Measurements from ENCODE around the gene TXNRD1. TPM values are rescaled to one million over a fixed set of nuclear protein-coding genes. Genes with fewer than 3 reads are reported as not detected.

TXNRD1 gene
- total RNA-seq, 2 experiments from 2014 or later, result 87.9 to 89.0 TPM

GRCh38 chr12:104243971-104244370 lies 28.4 kb downstream of the TXNRD1 start:
- TF ChIP-seq CTCF (IDR thresholded peaks at IDR 0.05), result no peak
- ATAC-seq, result no peak
- Mint-ChIP-seq H3K27ac (no peak overlapping the region), H3K36me3 (ENCODE audit: low read depth) (no peaks in the 10 kb centered on the region), H3K9me3 (no peaks in the 10 kb centered on the region), H3K4me1 (ENCODE audit: low read depth) (no peaks in the 10 kb centered on the region), H3K27me3 (peaks cover 7% of the 10 kb centered on the region), H3K4me3 (no peak overlapping the region)
- no peak for DNase-seq
- POLR2A ChIA-PET, result no interaction called here
- intact Hi-C loops (cut with micrococcal nuclease), result no loop called here
- CTCF ChIA-PET, result interaction anchor here (1.0 to 1.4 kb wide), 3 partner anchors 8 to 115 kb away, joined by 3 read pairs; no protein-coding TSS in a partner anchor

GRCh38 chr12:104247698-104248097 lies 32.1 kb downstream of the TXNRD1 start:
- TF ChIP-seq CTCF (IDR thresholded peaks at IDR 0.05), result no peak
- H3K4me1 Mint-ChIP-seq (ENCODE audit: low read depth), result no peaks in the 10 kb centered on the region
- ATAC-seq (no peak), DNase-seq (no peak)
- intact Hi-C loops (cut with micrococcal nuclease), result no loop called here
- no peak overlapping the region for H3K4me3 Mint-ChIP-seq
- ChIA-PET CTCF (interaction anchor here (1.1 kb wide), 1 partner anchor 32 kb away, joined by 4 read pairs; the partner anchor contains the start of gene TXNRD1), POLR2A (no interaction called here)
- no peak overlapping the region for H3K27ac Mint-ChIP-seq
- H3K27me3 Mint-ChIP-seq, result peaks cover 5% of the 10 kb centered on the region
- H3K9me3 Mint-ChIP-seq, result no peaks in the 10 kb centered on the region
- no peaks in the 10 kb centered on the region for H3K36me3 Mint-ChIP-seq (ENCODE audit: low read depth)

GRCh38 chr12:104248444-104248843 lies 32.9 kb downstream of the TXNRD1 start:
- no peak for ATAC-seq
- POLR2A ChIA-PET, result no interaction called here
- intact Hi-C loops (cut with micrococcal nuclease), result no loop called here

GRCh38 chr12:104249017-104249416 lies 33.4 kb downstream of the TXNRD1 start:
- H3K9me3 Mint-ChIP-seq, result no peaks in the 10 kb centered on the region
- H3K27me3 Mint-ChIP-seq, result peaks cover 2% of the 10 kb centered on the region
- DNase-seq, result no peak
- ATAC-seq, result no peak
- H3K27ac Mint-ChIP-seq, result no peak overlapping the region
- intact Hi-C loops (cut with micrococcal nuclease), result no loop called here
- no peak overlapping the region for H3K4me3 Mint-ChIP-seq
- POLR2A ChIA-PET, result interaction anchor here (0.6 kb wide), 1 partner anchor 41 kb away, joined by 4 read pairs; no protein-coding TSS in a partner anchor
- H3K36me3 Mint-ChIP-seq (ENCODE audit: low read depth), result no peaks in the 10 kb centered on the region
- H3K4me1 Mint-ChIP-seq (ENCODE audit: low read depth), result no peaks in the 10 kb centered on the region
- no peak for TF ChIP-seq CTCF (IDR thresholded peaks at IDR 0.05)
- CTCF ChIA-PET, result no interaction called here

More at GRCh38 chr12:104248444-104248843, 32.9 kb downstream of the TXNRD1 start:
- no peak overlapping the region for H3K4me3 Mint-ChIP-seq
- DNase-seq, result no peak
- CTCF ChIA-PET, result no interaction called here
- H3K36me3 Mint-ChIP-seq (ENCODE audit: low read depth), result no peaks in the 10 kb centered on the region
- H3K4me1 Mint-ChIP-seq (ENCODE audit: low read depth), result no peaks in the 10 kb centered on the region
- peaks cover 5% of the 10 kb centered on the region for H3K27me3 Mint-ChIP-seq
- no peak for TF ChIP-seq CTCF (IDR thresholded peaks at IDR 0.05)
- H3K9me3 Mint-ChIP-seq, result no peaks in the 10 kb centered on the region
- no peak overlapping the region for H3K27ac Mint-ChIP-seq

- POLR2A ChIA-PET, result no interaction called here
- no peak for ATAC-seq
- Mint-ChIP-seq H3K27me3 (no peaks in the 10 kb centered on the region), H3K4me3 (no peak overlapping the region), H3K4me1 (ENCODE audit: low read depth) (no peaks in the 10 kb centered on the region), H3K9me3 (no peaks in the 10 kb centered on the region), H3K36me3 (ENCODE audit: low read depth) (no peaks in the 10 kb centered on the region), H3K27ac (no peak overlapping the region)
- intact Hi-C loops (cut with micrococcal nuclease), result no loop called here
- CTCF ChIA-PET, result no interaction called here
- DNase-seq, result no peak
- TF ChIP-seq CTCF (IDR thresholded peaks at IDR 0.05), result no peak
Measured at GRCh38 chr12:104249898-104250297, 34.3 kb downstream of the TXNRD1 start.

Measured in activated CD8-positive, alpha-beta T cell treated with anti-CD3 and anti-CD28 coated beads for 36 hours (primary cell).